ENCODE measurements around the gene ABCB8. TPM values are rescaled to one million over a fixed set of nuclear protein-coding genes. Genes with fewer than 3 reads are reported as not detected.

ABCB8 gene
- total and polyA plus RNA-seq, 9 of the 15 experiments (the other 6 are each of a cell fraction or from before 2014, with no cell fraction given) = 7.6 to 106 (median 36.3) TPM

- peak; percentile 15; the same call in 1 of the 2 replicates for TF ChIP-seq ZNF431 (CRISPR knock-in tag; IDR thresholded peaks at IDR 0.05)
- no peak for TF ChIP-seq EHMT2 (IDR thresholded peaks at IDR 0.05)
- TF ChIP-seq SIN3B (IDR thresholded peaks at IDR 0.05; ENCODE audit: low read depth) = 0 out of 2 replicates have a peak, but pooled peaks have one; percentile 33
- no peak for TF ChIP-seq RFX7 (CRISPR knock-in tag; IDR thresholded peaks at IDR 0.05)
- TF ChIP-seq FOXJ2 (tag; IDR thresholded peaks at IDR 0.05) = no peak
- TF ChIP-seq ARID2 (IDR thresholded peaks at IDR 0.05) = peak; percentile 93
- no peak for TF ChIP-seq ARID4B (CRISPR knock-in tag; IDR thresholded peaks at IDR 0.05)
- peak; percentile 74; the same call in 1 of the 2 replicates for TF ChIP-seq ETV5 (CRISPR knock-in tag; IDR thresholded peaks at IDR 0.05; ENCODE audit: low read depth)
- TF ChIP-seq MBD2 (IDR thresholded peaks at IDR 0.05; ENCODE audit: borderline replicate concordance, low read depth) = no peak
- TF ChIP-seq MTF1 (CRISPR knock-in tag; IDR thresholded peaks at IDR 0.05; ENCODE audit: borderline replicate concordance) = no peak
- no peak for TF ChIP-seq SREBF2 (CRISPR knock-in tag; IDR thresholded peaks at IDR 0.05)
- TF ChIP-seq SAP30 (IDR thresholded peaks at IDR 0.05; ENCODE audit: borderline replicate concordance, insufficient read depth, low read depth, low read length, poor library complexity, severe bottlenecking) = no peak
- TF ChIP-seq ZNF764 (CRISPR knock-in tag; IDR thresholded peaks at IDR 0.05; ENCODE audit: low read depth) = no peak
- TF ChIP-seq KHSRP (IDR thresholded peaks at IDR 0.05) = no peak
- no peak for TF ChIP-seq FOXA3 (CRISPR knock-in tag; conservative IDR thresholded peaks at IDR 0.05 in 1 of 2, IDR thresholded peaks at IDR 0.05 in 1 of 2)
- no peak for TF ChIP-seq ZNF609 (CRISPR knock-in tag; IDR thresholded peaks at IDR 0.05; ENCODE audit: borderline replicate concordance)
- TF ChIP-seq NCOA6 (IDR thresholded peaks at IDR 0.05) = no peak
- TF ChIP-seq RFX1 (IDR thresholded peaks at IDR 0.05) = no peak
- TF ChIP-seq MEF2A (IDR thresholded peaks at IDR 0.05; ENCODE audit: control insufficient read depth, low read depth, low read length) = no peak
These were observed 39.7 kb upstream of the ABCB8 start (continued) for GRCh38 chr7:150988230-150989226.

Measured in K562 (cell line).